H1 (cell line): ENCODE results near the gene ADO. TPM values are rescaled to one million over a fixed set of nuclear protein-coding genes. Genes with fewer than 3 reads are reported as not detected.

ENCODE experiments used
- CBX8 ChIP-seq: fragments of 300-800, 300-1000 bp; sonication (generic); IDR thresholded peaks from 2 replicates; pipeline ENCODE4 v1.7.1; 2016; ENCODE audit warnings: low read depth, low read length, borderline replicate concordance
- polyA plus RNA-seq, 7 experiments: library from polyadenylated mRNA; depleted of rRNA in 3 of 7; stranded (reverse) in 5 of 7; unstranded in 2 of 7; fragments of >200 nt in 5 of 7; fragments of 200-250 nt in 2 of 7; gene quantifications; 1 replicate in 5 of 7; 2 replicates in 1 of 7; 4 replicates in 1 of 7; pipeline versions ENCODE4 v1.2.1 to v1.2.3, GENCODE V29; 2011 to 2013; ENCODE audit warnings: missing spikeins in 2 of 7, mixed read lengths in 2 of 7
- total RNA-seq: library from RNA; stranded (reverse); fragmentation: NEBNext Ultra II Directional; extraction: Animal tissue kit (Norgen Biotek cat#: 25700); gene quantifications from 2 replicates; pipeline ENCODE4 v1.2.1, GENCODE V29; 2021

The ADO gene
- total and polyA plus RNA-seq, 2 of the 8 experiments (the other 6 are each of a cell fraction or from before 2014, with no cell fraction given) = 18.7 to 27.9 TPM

DNA sequence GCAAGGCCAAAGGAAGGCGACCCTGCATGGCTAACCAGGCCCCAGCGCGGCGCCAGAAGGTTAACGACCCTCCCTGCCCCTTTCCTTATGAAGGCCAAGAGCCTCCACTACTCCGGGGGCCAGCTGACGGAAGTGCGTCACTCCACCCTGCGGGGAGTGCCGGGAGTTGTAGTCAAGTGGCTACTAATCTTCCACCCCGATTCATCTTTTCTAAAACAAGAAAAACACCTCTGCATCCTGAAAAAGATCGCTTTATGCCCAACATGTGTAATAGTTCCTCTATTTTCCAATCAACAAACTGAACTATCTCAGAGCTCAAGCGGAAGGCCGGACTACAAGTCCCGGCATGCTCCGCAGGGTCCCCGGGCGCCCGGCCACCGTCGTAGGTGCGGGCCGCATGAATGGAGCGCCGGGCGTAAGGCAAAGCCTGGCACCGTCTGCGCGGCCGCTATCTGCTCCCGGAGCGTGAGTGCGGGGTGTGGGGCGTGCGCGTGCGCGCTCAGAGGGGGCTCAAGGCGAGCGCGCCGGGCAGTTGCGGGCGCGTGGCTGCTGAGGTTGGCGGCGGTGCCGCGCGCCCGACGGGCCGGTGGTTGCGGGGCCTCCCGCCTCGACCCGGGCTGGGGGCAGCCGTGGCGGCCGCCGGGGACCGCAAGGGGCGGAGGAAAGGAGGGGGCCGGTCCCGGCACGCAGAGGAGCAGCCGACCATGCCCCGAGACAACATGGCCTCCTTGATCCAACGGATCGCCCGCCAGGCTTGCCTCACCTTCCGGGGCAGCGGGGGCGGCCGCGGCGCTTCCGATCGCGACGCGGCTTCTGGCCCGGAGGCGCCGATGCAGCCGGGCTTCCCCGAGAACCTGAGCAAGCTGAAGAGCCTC, at the start of gene ADO (continued):
- TF ChIP-seq CBX8 = no peak
